ENCODE measurements around the gene NACC2.

The NACC2 gene

GRCh38 chr9:136011376-136011702 is 83.8 kb downstream of the NACC2 start:
- no peak for DNase-seq (ENCODE audit: low read depth)

GRCh38 chr9:136010615-136011361 is 84.3 kb downstream of the NACC2 start:
- no peak for DNase-seq (ENCODE audit: low read depth)

GRCh38 chr9:136010176-136010575 is 84.9 kb downstream of the NACC2 start:
- DNase-seq (ENCODE audit: low read depth): no peak

GRCh38 chr9:136009516-136009915 is 85.6 kb downstream of the NACC2 start:
- DNase-seq (ENCODE audit: low read depth): no peak

GRCh38 chr9:136008693-136008997 is 86.4 kb downstream of the NACC2 start:
- no peak for DNase-seq (ENCODE audit: low read depth)

- no peak for DNase-seq (ENCODE audit: low read depth)
Measured at GRCh38 chr9:136007934-136008692, 87.0 kb downstream of the NACC2 start.

- DNase-seq (ENCODE audit: low read depth): no peak
Measured at GRCh38 chr9:136007276-136007933, 87.7 kb downstream of the NACC2 start.

- DNase-seq (ENCODE audit: low read depth): no peak
Measured at GRCh38 chr9:136006169-136006568, 88.9 kb downstream of the NACC2 start.

- DNase-seq (ENCODE audit: low read depth): no peak
Measured at GRCh38 chr9:136004712-136005111, 90.4 kb downstream of the NACC2 start.

- no peak for DNase-seq (ENCODE audit: low read depth)
Measured at GRCh38 chr9:136004219-136004618, 90.9 kb downstream of the NACC2 start.

GRCh38 chr9:136003411-136004218 is 91.5 kb downstream of the NACC2 start:
- no peak for DNase-seq (ENCODE audit: low read depth)

GRCh38 chr9:136002881-136003280 is 92.2 kb downstream of the NACC2 start:
- DNase-seq (ENCODE audit: low read depth): no peak

- no peak for DNase-seq (ENCODE audit: low read depth)
Measured at GRCh38 chr9:136002215-136002614, 92.9 kb downstream of the NACC2 start.

- no peak for DNase-seq (ENCODE audit: low read depth)
Measured at GRCh38 chr9:136001231-136001630, 93.9 kb downstream of the NACC2 start.

GRCh38 chr9:135998410-135999071 is 96.5 kb downstream of the NACC2 start:
- no peak for DNase-seq (ENCODE audit: low read depth)

- DNase-seq (ENCODE audit: low read depth): no peak
Measured at GRCh38 chr9:135998016-135998380, 97.1 kb downstream of the NACC2 start.

GRCh38 chr9:135997090-135998015 is 97.7 kb downstream of the NACC2 start:
- no peak for DNase-seq (ENCODE audit: low read depth)

- no peak for DNase-seq (ENCODE audit: low read depth)
Measured at GRCh38 chr9:135995816-135996215, 99.3 kb downstream of the NACC2 start.

- DNase-seq (ENCODE audit: low read depth): no peak
Measured at GRCh38 chr9:135994501-135995192, 100.4 kb downstream of the NACC2 start.

GRCh38 chr9:135993765-135994500 is 101.2 kb downstream of the NACC2 start:
- DNase-seq (ENCODE audit: low read depth): no peak

Measured in stimulated activated CD8-positive, alpha-beta memory T cell treated with anti-CD3 and anti-CD28 coated beads, Interleukin-7, amount 100 ng/mL, for 24 hours (primary cell).